HG02759 (cell line): Measurements from ENCODE around the gene SRSF2.
"Not testable (repeated sequence)": the region's sequence is repeated elsewhere in the genome, so short reads cannot be mapped to it uniquely, and the experiment has no call there.

Source experiments
- ATAC-seq: cut with Tn5 transposase; IDR thresholded peaks from one replicate; pipeline ENCODE4 v1.9.1; 2021; ENCODE audit warnings: mild to moderate bottlenecking, moderate library complexity; ENCODE audit not compliant: unreplicated experiment

The SRSF2 gene

DNA sequence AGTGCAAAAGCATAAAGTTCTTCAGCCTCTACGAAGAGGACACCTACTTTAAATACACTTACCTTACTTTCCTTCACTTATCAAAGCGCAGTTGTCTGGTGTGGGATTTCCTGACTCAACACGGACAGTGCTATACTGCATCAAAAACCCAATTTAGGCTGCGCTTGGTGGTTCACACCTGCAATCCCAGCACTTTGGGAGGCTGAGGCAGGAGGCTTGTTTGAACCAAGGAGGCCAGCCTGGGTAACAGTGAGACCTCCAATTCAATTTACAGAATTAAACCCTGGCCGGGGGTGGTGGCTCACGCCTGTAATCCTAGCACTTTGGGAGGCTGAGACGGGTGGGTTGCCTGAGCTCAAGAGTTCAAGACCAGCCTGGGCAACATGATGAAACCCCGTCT, 14.9 kb downstream of the SRSF2 start:
- no peak for ATAC-seq

DNA sequence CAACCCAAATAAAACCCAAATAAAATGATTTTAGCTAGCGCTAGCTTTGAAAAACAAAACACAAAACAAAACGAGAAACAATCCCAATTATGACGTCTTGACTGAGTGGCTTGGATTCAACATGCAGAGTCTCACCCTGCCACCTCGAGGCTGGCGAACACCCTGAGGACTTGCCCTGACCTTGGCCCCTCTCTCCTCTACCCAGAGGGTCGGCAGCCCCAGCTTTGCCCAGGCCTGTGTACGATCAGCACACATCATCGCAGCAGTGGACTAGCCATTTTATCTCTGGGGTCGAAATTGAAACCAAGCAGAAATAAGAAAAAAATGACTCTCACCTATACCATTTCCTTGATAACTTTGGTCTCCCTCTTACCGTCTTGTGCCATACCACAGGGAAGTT, 15.7 kb downstream of the SRSF2 start:
- ATAC-seq = no peak

DNA sequence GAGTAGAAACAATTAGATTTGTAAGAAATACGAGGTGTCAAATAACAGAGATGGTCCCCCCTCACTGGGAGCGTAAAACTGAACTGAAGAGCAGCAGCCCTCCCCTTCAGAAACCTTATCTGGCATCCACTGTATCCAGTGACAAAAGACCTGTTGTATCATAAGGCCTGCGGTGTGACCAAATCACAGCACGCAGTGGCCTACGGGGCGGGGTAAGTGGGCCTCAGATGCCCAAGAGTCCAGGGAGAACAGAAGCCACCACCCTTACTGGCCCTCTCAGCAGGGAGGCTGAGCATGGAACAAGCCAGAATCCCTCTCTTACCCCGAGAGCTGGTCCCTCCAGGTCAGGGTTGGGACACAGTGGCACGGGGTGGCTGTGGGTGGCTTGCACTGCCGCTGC, 16.2 kb downstream of the SRSF2 start:
- ATAC-seq = no peak

DNA sequence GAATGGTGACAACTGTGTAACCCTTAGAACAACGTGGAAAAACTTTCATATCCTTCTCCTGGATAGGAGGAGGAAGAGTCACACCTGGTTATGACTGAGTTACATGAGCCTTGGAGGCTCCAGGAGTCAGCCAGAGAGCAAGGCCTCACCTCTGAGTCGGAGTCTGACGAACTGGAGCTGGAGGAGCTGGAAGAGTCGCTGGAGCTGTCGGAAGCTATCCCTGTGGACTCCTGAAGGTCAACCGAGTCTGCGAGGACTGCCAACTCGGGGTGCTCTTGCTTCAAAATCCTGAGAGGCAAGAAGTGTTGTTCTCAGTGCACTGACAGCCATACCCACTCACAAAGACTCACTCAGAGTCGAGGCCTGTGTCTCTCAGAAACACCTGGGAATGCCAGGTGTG, 16.9 kb downstream of the SRSF2 start:
- no peak for ATAC-seq

DNA sequence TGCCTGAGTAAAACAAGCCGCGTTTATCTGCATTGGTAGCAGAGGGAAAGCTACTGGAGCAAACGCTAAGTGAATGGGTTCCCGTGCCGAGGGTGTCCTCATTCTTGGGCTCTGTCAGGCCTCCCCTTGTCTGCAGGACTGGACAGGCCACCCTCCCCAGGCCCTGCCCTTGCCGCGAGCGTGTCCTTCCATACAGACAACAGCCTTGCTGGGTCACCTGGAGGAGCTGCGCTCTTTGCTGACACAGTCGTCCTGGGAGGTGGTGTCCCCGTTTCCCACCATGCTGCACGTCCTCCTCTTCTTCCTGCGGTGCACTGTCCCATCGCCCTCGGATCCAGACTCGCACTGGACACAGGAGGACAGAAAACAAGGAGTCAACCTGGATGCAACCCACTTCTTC, 18.6 kb downstream of the SRSF2 start:
- ATAC-seq = no peak

DNA sequence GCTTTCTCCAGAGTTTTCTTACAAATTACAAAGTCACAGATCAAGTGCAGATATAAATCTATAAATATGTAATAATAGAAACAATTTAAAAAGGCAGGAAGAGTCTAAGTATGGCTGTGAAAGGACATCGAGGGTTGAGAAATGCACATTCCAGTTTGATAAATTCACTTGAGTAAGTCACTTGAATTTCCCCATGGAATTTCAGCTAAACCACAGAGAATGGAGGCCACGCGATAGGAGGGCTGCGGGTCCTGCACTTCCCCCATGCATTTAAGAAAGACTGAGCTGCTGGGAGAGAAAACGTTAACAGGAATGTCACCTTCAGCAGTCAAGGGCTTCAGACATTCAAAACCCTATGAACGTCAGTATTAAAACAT, 20.3 kb downstream of the SRSF2 start:
- no peak for ATAC-seq

DNA sequence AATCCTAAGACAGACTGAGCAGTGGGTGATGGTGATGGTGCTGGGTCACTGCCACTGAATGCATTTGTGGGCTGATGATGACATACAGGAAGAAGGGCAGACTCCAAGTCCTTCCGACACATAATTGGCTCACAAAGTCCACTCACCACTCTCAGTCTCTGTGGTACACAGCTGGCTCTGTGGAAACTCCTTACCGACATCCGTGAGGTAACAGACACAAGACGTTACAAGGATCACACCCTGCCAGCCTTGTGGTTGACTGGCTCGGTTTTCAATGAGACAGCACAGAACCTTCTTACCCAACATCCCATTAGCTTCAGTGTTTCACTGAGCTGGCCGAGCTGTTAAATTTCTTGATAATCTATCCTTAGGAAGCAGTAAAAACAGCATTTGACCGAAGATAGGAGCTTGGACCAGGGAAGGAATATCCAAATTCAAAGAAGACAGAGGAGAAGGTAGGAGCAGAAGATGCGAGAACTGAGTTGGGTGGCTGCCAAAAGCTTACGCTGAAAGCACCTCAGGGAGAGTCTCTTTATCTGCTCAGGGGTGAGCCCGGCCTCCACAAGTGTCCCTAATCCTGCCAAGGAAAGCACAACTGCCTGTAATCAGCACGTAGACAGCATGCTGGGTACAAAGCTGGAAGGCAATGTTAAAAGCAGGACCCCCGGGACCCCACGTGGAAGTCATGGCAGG, 20.8 kb downstream of the SRSF2 start:
- ATAC-seq = no peak

DNA sequence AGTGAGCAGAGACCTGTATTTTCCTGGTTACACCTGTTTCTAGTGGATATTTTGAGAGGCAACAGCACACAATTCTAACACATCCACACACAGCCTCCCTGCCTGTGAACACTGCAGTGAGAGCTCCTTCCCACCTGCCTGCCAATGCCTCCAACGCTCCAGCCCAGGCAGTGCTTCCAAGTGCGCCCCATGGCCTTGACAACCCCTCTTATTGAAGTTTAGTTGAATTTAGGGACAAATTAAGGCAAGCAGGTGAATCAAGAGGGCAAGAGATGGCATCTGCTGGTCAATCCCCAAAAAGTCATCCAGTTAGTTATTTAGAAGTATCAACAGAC, 21.7 kb downstream of the SRSF2 start:
- ATAC-seq = no peak

DNA sequence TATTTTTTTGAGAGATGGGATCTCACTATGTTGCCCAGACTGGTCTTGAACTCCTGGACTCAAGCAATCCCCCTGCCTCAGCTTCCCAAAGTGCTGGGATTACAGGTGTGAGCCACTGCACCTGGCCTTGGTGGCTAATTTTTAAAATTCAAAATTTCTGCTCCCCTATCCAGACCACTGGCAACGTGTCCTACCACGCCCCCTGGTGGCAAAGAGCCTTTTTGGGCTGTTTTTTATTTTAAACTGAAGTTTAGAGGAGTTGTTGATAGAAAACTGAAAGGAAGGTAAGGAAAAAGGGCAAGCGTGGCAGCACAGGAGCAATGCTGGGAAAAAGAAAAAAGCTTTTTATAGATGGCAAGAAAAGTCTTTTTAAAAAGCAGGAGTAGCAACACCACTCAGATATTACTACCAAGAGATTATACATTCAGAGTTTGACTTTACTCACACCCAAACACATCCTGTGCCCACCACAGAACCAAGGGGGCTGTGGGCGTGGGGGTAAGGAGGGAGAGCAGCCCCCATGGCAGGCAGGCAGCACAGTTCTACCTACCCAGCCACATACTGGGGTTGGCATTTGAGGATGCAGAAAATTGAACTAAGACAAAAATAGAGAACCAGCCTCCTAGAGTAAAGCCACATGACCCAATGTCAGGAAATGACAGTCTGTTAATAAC, 22.2 kb downstream of the SRSF2 start:
- ATAC-seq = no peak

DNA sequence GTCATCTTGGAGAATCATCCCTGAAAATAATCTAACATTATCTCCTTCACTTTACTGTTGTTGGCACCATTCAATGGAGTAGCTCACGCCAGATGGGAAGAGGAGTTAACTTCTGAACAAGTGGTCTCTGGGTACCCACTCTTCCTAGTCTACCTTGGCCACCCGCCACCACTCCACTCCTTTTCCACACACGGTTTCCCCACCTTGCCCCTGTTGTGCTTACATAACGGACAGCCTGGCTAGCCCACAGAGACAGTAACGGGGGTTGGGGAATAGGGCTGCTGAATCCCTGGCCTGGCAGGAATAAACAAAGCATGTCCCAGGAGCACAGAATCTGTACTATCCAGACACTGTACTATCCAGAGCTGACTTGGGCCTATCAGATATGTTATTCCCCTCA, 22.8 kb downstream of the SRSF2 start:
- ATAC-seq = no peak

DNA sequence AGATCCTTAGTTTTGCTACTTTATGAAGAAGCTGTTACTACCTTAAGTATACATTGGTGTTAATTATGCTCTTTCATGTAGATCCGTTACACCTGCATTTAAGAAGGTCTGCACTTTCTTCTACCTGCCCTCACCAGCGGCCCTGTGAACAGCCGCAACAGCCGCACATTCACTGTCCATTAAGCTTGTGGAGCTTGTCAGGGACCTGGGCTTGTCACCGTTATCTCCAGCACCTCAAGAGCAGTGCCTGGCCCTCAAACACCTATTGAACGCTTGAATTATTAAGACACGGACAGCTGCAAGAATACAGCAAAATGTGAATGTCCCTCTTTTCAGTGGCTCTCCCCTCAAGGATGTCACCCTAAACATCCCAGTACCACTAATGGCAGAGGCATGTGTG, 23.4 kb downstream of the SRSF2 start:
- no peak for ATAC-seq

DNA sequence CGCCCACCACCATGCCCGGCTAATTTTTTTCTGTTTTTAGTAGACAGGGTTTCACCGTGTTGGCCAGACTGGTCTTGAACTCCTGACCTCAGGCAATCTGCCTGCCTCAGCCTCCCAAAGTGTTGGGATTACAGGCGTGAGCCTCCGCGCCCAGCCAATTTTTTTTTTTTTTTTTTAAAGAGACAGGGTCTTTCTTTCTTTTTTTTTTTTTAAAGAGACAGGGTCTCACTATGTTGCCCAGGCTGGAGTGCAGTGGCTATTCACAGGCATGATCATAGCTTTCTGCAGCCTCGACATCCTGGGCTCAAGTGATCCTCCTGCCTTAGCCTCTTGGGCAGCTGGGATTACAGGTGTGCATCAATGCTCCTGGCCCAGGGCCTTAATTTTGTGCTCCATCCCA, 24.8 kb downstream of the SRSF2 start:
- not testable (repeated sequence) for ATAC-seq

DNA sequence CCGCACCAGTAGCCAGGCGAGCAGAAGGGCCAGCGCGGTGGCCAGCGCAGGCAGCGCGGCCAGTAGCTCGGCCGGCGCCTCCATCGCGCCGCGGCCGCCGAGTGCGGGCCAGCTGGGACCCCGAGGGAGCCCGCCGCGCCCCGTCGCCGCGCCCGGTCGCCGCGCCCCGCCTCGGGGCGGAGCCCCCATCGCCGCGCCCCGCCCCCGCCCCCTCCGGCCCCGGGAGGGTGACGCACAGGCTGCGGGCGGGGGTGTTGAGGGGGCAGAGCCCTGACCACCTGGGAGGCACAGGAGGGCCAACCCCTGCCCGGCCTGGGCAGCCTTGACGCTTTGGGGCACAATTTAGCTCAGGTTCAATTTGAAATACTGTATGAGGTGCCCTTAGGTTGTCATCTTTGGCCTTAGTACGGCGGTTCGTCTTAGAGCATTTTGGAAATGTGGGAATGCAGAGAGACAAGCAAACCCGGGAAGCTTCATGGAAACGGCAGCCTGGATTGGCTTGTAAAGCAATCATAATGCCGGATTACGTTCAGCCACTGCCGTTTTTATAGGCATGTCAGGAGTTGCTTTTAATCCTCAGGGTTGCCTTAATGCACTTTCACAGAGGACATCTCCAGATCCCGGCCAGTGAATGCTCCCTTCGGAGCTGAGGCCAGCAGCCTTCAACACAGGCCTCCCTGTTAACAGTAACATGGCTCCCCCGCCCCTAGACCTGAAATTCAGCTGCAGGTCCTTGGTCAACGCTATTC, 26.1 kb downstream of the SRSF2 start, which contains the start of gene MXRA7:
Gene MXRA7 (minus strand): TSS at position 103 of the 749 bp plus-strand sequence. CDS start 19 bp downstream, at position 84.
- ATAC-seq = peak; percentile 60

DNA sequence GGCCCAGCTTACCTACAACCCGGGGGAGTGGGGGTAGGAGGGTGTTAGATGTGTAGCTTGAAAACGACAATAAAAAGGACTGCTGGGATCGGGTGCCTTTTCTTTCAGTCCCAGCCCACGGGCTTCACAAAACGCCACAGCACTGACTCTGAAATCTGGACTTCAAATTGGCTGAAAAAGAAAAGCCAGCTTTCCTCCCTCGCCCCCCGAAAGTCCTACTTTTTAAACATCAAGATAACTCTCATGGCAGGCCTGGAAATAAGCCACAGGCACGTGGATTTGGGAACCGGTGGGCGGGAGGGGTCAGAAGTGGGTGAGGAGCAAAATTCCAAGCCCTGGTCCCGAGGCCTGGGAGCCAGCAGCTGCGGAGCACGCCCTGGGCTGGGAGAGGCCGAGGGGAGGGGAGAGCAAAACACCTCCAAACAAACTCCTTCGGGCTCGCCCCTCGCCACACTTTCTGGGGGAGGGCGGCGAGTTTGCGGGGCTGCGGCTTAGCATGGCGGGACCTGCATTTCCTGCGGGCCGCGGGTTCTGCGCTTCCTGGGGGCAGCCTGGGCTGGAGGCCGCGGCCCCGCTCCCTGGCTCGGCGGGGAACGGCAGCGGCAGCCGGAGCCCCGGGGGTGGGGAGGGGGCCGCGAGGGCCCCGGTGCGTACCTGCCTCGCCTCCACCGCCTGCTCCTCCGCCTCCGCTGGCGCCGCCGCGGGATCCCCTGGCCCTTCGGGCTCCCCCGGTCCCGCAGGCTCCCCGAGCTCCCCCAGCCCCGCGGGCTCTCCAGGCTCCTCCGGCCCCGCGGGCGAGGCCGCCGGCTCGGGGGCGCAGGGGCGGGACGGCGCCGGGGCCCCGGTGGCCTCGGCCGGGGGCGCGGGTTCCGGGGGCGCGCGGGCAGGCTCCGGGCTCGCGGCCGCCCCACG, 26.9 kb downstream of the SRSF2 start:
- peak; percentile 35 for ATAC-seq

DNA sequence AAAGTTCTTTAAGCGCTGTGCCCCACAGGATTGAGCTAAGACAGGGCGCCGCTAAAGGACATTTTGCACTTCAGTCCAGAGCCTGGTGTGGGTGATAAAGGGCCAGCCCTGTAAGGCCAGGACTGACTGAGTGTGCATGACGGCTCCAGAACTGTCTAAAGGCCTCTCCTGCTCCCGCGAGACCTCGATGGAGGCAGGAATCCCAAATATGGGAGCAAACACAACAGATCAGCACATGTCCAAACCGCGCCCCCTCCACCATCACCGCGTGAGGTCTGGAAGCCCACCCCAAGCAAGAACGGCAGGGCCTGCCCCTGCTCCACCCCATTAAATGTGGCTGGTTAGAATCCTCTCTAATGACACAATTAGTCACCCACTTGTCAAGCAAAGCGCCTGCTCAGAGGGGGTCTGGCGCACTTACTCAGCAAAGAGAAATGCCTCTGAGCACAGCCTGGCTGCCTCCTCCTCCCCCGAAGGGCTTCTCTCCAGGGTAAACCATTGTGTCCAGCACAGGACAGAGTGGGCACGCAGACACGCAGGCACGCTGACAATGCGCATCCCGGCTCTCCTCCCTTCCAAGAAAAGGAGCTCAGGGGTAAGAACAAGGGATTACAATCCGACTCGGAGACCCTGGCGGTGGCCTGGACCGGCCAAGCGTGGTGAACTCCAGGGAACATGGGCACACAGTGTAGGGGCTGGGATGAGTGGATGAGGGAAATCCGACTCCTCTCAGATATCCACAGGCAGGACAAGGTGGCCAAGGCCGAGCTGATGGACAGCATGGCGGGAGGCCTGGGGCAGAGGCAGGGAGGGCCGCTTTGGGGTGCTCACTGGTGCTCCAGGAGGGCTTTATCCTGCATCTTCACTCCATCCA, 27.8 kb downstream of the SRSF2 start:
- no peak for ATAC-seq

DNA sequence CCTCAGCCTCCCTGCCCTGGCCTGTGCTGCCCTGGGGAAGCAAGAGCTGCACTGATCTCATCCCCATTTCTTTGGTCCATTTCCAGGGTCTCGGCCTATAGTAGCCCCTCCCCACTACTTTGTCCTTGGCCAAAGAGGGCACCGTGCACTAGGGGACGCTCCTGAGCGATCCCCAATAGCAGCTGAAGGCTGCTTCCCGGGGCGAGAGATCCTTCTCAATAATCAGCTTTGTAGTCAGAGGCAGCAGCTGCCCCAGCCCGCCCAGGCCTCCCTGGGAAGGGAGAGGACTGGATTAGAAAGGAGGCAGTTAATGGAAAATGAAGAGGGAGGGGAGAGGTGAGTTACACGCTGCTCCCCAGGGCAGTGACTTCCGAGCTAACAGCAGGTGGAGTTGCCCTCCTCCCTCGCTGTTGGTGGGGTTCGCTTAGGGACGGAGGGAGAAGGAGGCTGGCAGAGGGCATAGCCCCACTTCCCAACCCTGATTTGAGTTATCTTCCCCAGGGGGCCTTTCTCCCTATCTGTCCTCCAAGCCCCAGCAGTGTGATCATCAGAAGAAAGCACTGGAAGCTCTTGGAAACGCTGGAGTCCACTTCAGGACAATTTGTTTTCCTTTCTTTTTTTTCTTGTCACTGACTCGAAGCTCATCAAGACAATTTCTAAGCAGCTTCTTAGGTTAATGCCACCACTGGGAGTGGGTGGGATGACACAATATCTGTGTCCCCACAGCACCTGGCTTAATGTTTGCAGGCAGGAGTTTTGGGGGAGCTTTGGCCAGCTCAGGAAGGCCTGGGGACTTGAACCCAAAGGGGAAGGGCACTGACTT, 28.9 kb downstream of the SRSF2 start:
- no peak for ATAC-seq

DNA sequence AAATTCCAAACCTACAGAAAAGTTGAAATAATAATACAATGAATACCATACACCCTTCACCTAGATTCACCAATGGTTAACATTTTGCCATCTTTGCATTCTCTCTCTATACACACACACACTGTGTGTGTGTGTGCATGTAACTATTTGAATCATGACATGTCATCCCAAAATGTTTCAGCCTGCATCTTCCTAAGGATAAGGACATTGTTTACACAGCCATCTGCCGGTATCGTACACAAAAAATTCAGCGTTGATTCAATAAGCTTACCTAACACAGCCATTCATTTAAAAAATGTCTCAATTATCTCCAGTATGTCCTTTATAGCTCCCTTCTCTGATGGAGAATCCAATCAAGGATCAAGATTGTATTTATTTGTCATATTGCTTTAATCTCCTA, 30.3 kb downstream of the SRSF2 start:
- ATAC-seq = no peak

DNA sequence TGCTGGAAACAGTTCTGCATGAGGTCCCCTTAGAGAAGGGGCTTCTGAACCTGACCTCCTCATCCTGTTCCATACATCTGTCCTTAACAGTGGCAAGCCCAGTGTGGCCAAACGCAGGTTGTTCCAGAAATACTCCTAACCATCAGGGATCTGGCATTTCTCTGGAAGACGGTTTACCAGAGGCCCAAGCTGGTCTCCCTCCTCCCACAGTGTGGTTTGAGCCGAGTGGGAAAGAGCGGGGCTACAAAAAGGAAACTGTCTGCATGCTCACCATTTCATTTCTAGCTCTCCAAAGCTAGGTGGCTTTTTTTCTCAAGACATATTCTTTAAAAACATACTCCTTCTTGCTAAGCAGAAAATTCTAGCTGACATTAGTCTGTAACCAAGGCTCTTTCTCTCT, 32.3 kb downstream of the SRSF2 start:
- no peak for ATAC-seq

DNA sequence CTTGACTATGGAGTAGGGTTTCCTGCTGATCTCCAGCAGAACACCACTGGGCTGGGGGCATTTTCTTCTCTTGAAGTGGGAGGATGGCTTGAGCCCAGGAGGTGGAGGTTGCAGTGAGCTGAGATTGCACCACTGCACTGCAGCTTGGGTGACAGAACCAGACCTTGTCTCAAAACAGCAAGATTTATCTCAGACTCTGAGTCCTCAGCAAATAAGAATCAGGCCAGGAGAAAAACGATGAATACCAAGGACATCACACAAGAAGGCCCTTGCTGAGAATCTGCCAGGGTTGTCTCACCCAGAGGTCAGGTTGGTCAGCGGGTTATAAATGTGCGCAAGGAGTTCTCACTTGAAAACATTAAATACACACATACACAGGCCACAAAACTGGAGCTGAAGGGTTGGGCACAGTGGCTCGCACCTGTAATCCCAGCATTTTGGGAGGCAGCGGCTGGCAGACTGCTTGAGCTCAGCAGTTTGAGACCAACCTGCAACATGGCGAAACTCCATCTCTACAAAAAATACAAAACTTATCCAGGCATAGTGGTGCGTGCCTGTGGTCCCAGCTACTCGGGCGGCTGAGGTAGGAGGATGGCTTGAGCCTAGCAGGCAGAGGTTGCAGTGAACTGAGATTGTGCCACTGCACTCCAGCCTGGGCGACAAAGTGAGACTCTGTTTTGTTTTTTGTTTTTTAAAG, 34.0 kb downstream of the SRSF2 start:
- no peak for ATAC-seq
